Testis (tissue), 3 donors: ENCODE data around the gene STEAP3. TPM values are rescaled to one million over a fixed set of nuclear protein-coding genes. Genes with fewer than 3 reads are reported as not detected.

Experiments
- DNase-seq: peaks from one replicate; pipeline ENCODE4 v3.0.0-alpha.2; 2019
- H3K27ac ChIP-seq, 2 donors: fragments of 200-600 bp; sonication (generic); one replicate each; pipeline ENCODE4 v1.5.1; 2019
- H3K27me3 ChIP-seq: fragments of 200-600 bp; sonication (generic); one replicate; pipeline ENCODE4 v1.5.1; 2019
- H3K36me3 ChIP-seq: fragments of 200-600 bp; sonication (generic); one replicate; pipeline ENCODE4 v1.5.1; 2017; ENCODE audit warnings: low read depth; ENCODE audit errors: missing control alignments
- H3K4me1 ChIP-seq: fragments of 200-600 bp; sonication (generic); one replicate; pipeline ENCODE4 v1.5.1; 2019
- H3K4me3 ChIP-seq, 2 donors: fragments of 200-600 bp; sonication (generic); one replicate each; pipeline ENCODE4 v1.5.1; 2017 to 2019
- H3K9me3 ChIP-seq: fragments of 200-600 bp; sonication (generic); one replicate; pipeline ENCODE4 v1.5.1; 2017
- POLR2A ChIP-seq: fragments of 450-650 bp; IDR thresholded peaks from one replicate; pipeline ENCODE4 v1.6.1; 2017; ENCODE audit warnings: antibody characterized with exemption, mild to moderate bottlenecking, moderate library complexity
- WGBS, 2 donors: methylation state at CpG; one replicate each; pipeline ENCODE4 v1.1.5; 2018; 5-methylcytosine and 5-hydroxymethylcytosine counted together
- intact Hi-C: fragments of 100-400 bp; cut with DNase I; formaldehyde crosslinking; loops from one replicate; pipeline ENCODE4 v1.15.1; 2023; ENCODE audit warnings: low total_unique reads
- polyA plus RNA-seq: library from polyadenylated mRNA; stranded (reverse); fragments of 350-450 nt; fragmentation: Illumina TruSeq; extraction: RNeasy Lipid Tissue Mini Kit (QIAGEN cat#74804); gene quantifications from one replicate; pipeline ENCODE4 v1.2.3, GENCODE V29; 2014; ENCODE audit warnings: low read depth, low replicate concordance; ENCODE audit not compliant: insufficient read depth
- total RNA-seq, 2 donors: library from RNA; depleted of rRNA; stranded (reverse); fragments of >200 nt; gene quantifications; one replicate each; pipeline ENCODE4 v1.2.3, GENCODE V29; 2016
- TF ChIP-seq, protein P1 (sequence below), 3 experiments: fragments of 450-650 bp in 2 of 3; fragments of 200-600 bp in 1 of 3; sonication (generic) in 1 of 3; IDR thresholded peaks; one replicate each; pipeline ENCODE4 v1.5.1; 2016 to 2019; ENCODE audit warnings: antibody characterized with exemption in 3 of 3, mild to moderate bottlenecking in 2 of 3, moderate library complexity in 1 of 3

STEAP3 gene
- total and polyA plus RNA-seq, 3 donors from 2014 or later = 5.1 to 11.9 (median 5.6) TPM

DNA sequence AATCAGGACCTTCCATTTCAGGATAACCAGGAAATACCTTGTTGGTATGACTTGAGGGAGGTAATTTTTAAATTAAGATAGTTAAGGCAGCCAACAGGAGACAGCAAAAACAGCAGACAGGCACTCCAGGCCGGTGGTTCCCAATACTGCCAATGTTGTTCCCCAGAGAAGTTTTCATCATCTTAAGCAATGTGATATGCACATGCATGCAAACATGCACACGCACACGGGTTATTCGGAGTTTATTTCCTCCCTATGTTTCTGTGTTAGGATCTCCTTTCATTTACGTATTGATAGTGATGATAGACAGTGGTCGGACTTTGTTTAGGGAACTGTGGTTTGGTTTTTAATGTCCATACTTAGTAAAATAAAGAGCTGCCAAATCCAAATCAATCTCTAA, 55.3 kb downstream of the STEAP3 start:
- H3K27me3 ChIP-seq = no peaks in the 10 kb centered on the region
- WGBS, 2 donors = 92 to 95% methylated on average over 6 of the region's 6 CpGs
- H3K27ac ChIP-seq = no peak overlapping the region
- no peaks in the 10 kb centered on the region for H3K9me3 ChIP-seq
- no peaks in the 10 kb centered on the region for H3K4me1 ChIP-seq
- TF ChIP-seq POLR2A = no peak
- TF ChIP-seq, protein P1, sequence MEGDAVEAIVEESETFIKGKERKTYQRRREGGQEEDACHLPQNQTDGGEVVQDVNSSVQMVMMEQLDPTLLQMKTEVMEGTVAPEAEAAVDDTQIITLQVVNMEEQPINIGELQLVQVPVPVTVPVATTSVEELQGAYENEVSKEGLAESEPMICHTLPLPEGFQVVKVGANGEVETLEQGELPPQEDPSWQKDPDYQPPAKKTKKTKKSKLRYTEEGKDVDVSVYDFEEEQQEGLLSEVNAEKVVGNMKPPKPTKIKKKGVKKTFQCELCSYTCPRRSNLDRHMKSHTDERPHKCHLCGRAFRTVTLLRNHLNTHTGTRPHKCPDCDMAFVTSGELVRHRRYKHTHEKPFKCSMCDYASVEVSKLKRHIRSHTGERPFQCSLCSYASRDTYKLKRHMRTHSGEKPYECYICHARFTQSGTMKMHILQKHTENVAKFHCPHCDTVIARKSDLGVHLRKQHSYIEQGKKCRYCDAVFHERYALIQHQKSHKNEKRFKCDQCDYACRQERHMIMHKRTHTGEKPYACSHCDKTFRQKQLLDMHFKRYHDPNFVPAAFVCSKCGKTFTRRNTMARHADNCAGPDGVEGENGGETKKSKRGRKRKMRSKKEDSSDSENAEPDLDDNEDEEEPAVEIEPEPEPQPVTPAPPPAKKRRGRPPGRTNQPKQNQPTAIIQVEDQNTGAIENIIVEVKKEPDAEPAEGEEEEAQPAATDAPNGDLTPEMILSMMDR (IDR thresholded peaks at IDR 0.05) = no peak
- intact Hi-C loops = no loop called here
- H3K36me3 ChIP-seq = no peaks in the 10 kb centered on the region
- no peak for DNase-seq
- H3K4me3 ChIP-seq = no peak overlapping the region

DNA sequence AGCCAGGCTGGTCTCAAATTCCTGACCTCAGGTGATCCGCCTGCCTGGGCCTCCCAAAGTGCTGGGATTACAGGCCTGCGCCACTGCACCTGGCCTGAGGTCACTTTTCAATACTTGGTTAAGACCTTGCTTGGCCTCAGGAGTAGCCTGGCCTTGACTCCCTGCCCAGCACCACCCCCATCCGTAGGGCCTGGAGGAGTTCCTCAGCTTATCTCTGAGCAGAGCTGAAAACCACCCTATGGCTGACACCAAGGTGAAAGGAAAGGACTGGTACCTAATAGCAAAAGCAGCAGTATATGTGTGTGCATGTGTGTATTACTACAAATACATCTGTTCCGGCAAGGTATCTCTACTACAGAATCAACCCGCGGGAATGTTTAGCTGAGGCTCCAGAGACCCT, 56.0 kb downstream of the STEAP3 start:
- Histone ChIP-seq H3K9me3 (no peaks in the 10 kb centered on the region), H3K36me3 (no peaks in the 10 kb centered on the region), H3K27me3 (no peaks in the 10 kb centered on the region), H3K4me3 (no peak overlapping the region), H3K27ac (no peak overlapping the region), H3K4me1 (no peaks in the 10 kb centered on the region)
- intact Hi-C loops = no loop called here
- TF ChIP-seq, protein P1 (IDR thresholded peaks at IDR 0.05) = no peak
- TF ChIP-seq POLR2A = no peak
- 65 to 83% methylated on average over 6 of the region's 6 CpGs for WGBS, 2 donors
- DNase-seq = no peak

DNA sequence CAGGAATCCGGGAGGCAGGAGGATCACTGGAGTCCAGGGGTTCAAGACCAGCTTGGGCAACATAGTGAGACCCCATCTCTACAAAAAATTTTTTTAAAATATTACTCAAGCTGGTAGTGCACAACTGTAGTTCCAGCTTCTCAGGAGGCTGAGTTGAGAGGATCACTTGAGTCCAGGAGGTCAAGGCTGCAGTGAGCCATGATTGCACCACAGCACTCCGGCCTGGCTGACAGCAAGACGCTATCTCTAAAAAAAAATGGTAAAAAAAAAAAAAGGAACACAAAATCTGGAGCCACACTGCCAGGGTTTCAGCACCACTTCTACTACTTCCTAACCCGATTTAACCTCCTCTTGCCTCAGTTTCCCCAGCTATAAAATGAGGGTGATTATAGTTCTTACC, 57.0 kb downstream of the STEAP3 start:
- no peaks in the 10 kb centered on the region for H3K9me3 ChIP-seq

DNA sequence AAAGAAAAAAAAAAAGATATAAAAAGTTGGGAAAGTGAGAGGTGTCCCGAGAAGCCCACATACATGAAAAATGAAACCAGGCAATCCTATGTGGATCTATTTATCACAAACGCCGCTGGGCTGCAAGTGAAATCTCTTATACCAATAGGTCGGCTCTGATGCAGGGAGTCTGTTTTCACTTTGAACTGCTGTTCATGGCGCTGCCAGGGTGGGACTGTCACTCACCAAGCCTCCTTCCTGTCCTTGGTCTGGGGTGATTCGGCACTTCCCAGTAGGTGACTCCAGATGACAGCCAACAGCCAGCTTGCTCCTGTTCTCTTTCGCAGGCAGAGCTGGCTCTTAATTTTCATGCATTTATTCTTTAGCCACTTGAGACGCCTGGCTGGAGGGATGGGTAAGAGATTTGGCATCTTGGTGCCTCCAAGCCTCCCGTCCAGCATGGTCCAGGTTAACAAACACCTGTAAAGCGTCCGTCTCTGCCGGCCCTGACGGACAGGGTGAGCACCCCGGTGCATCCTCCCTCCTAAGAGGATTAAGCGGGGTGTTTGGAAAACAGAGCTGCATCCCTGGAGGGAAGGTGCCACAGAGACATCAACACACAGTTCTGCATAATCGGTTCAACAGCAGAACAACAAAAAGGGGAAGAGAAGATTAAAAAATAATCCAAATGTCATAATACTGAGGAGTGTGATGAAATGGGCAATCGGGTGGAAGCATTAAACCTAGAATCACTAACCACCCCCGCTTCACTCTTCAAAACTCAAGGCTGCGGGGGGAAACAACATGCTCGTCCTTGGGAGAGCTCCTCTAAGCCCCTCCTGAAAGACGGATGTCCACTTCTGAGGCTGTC, 58.7 kb downstream of the STEAP3 start:
- 86 to 91% methylated on average over 21 of the region's 21 CpGs for WGBS, 2 donors
- Histone ChIP-seq H3K9me3 (no peaks in the 10 kb centered on the region), H3K4me3 (no peak overlapping the region), H3K36me3 (no peaks in the 10 kb centered on the region), H3K27me3 (no peaks in the 10 kb centered on the region), H3K4me1 (no peaks in the 10 kb centered on the region), H3K27ac (no peak overlapping the region)
- intact Hi-C loops = no loop called here
- DNase-seq = no peak
- TF ChIP-seq, protein P1 (IDR thresholded peaks at IDR 0.05) = no peak
- TF ChIP-seq POLR2A = no peak

More for the DNA sequence above, 57.0 kb downstream of the STEAP3 start:
- Histone ChIP-seq H3K36me3 (no peaks in the 10 kb centered on the region), H3K27ac (no peak overlapping the region), H3K4me1 (no peaks in the 10 kb centered on the region), H3K4me3 (no peak overlapping the region), H3K27me3 (no peaks in the 10 kb centered on the region)
- intact Hi-C loops = no loop called here
- 66 to 69% methylated on average over 4 of the region's 4 CpGs for WGBS, 2 donors
- DNase-seq = no peak
- no peak for TF ChIP-seq POLR2A
- TF ChIP-seq, protein P1 (IDR thresholded peaks at IDR 0.05) = no peak
